Mucosa of descending colon (tissue), 3 donors: ENCODE results near the gene GNG7. TPM values are rescaled to one million over a fixed set of nuclear protein-coding genes. Genes with fewer than 3 reads are reported as not detected.

ENCODE experiments used
- ATAC-seq: fragments of 200-7000 bp; cut with Tn5 transposase; one replicate; pipeline ENCODE4 v1.9.1; 2020; ENCODE audit warnings: mild to moderate bottlenecking, moderate library complexity
- DNase-seq, 3 donors: peaks; one replicate each; pipeline ENCODE4 v3.0.0-alpha.2; 2020
- H3K36me3 ChIP-seq: fragments of 200-600 bp; one replicate; pipeline ENCODE4 v1.8.0; 2021; ENCODE audit warnings: low read depth, mild to moderate bottlenecking
- H3K4me1 ChIP-seq: fragments of 200-600 bp; one replicate; pipeline ENCODE4 v1.8.0; 2021; ENCODE audit warnings: low read depth, mild to moderate bottlenecking
- H3K4me3 ChIP-seq: fragments of 200-600 bp; one replicate; pipeline ENCODE4 v1.8.0; 2021; ENCODE audit warnings: mild to moderate bottlenecking
- H3K9me3 ChIP-seq: fragments of 200-600 bp; one replicate; pipeline ENCODE4 v1.8.0; 2021; ENCODE audit warnings: mild to moderate bottlenecking
- CTCF ChIP-seq: fragments of 200-600 bp; IDR thresholded peaks from one replicate; pipeline ENCODE4 v1.8.0; 2022; ENCODE audit warnings: antibody characterized with exemption, mild to moderate bottlenecking
- intact Hi-C, 2 donors: fragments of 100-400 bp; cut with DNase I in 1 of 2; cut with micrococcal nuclease in 1 of 2; formaldehyde crosslinking; loops; one replicate each; pipeline versions ENCODE4 v1.11.0 to v1.11.1; 2022; cut with DNase I, micrococcal nuclease
- total RNA-seq, 3 donors: library from RNA; stranded (reverse); fragmentation: NEBNext Ultra II Directional in 2 of 3; extraction: Animal tissue kit (Norgen Biotek cat#: 25700) in 2 of 3; gene quantifications; one replicate each; pipeline versions ENCODE4 v1.2.1 to v1.2.4, GENCODE V29; 2021 to 2023
- donor health status: DM: no; HTN: no; CAD: no; lungs with moderate emphysema.
- donor health status: DM: no; HTN: no; CAD: no.
- donor health status: DM: no; HTN: yes; CAD: no.

The GNG7 gene
- total RNA-seq, 3 donors from 2014 or later = 2.5 to 6.9 (median 2.9) TPM

- intact Hi-C loops = no loop called here
- H3K36me3 ChIP-seq = no peaks in the 10 kb centered on the region
- H3K4me1 ChIP-seq = no peaks in the 10 kb centered on the region
- no peaks in the 10 kb centered on the region for H3K9me3 ChIP-seq
- H3K4me3 ChIP-seq = no peak overlapping the region
- no peak for DNase-seq
- no peak for TF ChIP-seq CTCF
- no peak for ATAC-seq
Observed at GRCh38 chr19:2514981-2515518, 187.4 kb downstream of the GNG7 start.

GRCh38 chr19:2512523-2513431 lies 189.7 kb downstream of the GNG7 start:
- H3K36me3 ChIP-seq = no peaks in the 10 kb centered on the region
- H3K4me1 ChIP-seq = no peaks in the 10 kb centered on the region
- DNase-seq = no peak
- no peaks in the 10 kb centered on the region for H3K9me3 ChIP-seq
- no peak for ATAC-seq
- H3K4me3 ChIP-seq = no peak overlapping the region
- intact Hi-C loops = no loop called here
- no peak for TF ChIP-seq CTCF

- ATAC-seq = no peak
- intact Hi-C loops = no loop called here
Observed at GRCh38 chr19:2511991-2512390, 190.5 kb downstream of the GNG7 start.

GRCh38 chr19:2511570-2511969 lies 190.9 kb downstream of the GNG7 start:
- Histone ChIP-seq H3K4me1 (no peaks in the 10 kb centered on the region), H3K4me3 (no peak overlapping the region), H3K9me3 (no peaks in the 10 kb centered on the region), H3K36me3 (no peaks in the 10 kb centered on the region)
- DNase-seq (no peak), ATAC-seq (no peak)
- intact Hi-C loops = no loop called here
- no peak for TF ChIP-seq CTCF

More at GRCh38 chr19:2511991-2512390, 190.5 kb downstream of the GNG7 start:
- Histone ChIP-seq H3K36me3 (no peaks in the 10 kb centered on the region), H3K4me3 (no peak overlapping the region), H3K9me3 (no peaks in the 10 kb centered on the region), H3K4me1 (no peaks in the 10 kb centered on the region)
- no peak for TF ChIP-seq CTCF
- DNase-seq = no peak

- ATAC-seq (no peak), DNase-seq (no peak)
- Histone ChIP-seq H3K36me3 (no peaks in the 10 kb centered on the region), H3K4me1 (no peaks in the 10 kb centered on the region), H3K9me3 (no peaks in the 10 kb centered on the region), H3K4me3 (no peak overlapping the region)
- intact Hi-C loops = no loop called here
- TF ChIP-seq CTCF = no peak
Observed at GRCh38 chr19:2509096-2509495, 193.4 kb downstream of the GNG7 start.
